GM12875 (cell line): Measurements from ENCODE around the gene PTPN21.

Experiments
- H3K4me3 ChIP-seq: one replicate; pipeline ENCODE4 v1.5.1; 2011; ENCODE audit warnings: low read depth, low read length, control low read depth
- TF ChIP-seq, protein P1 (sequence below): IDR thresholded peaks from 2 replicates; pipeline ENCODE4 v1.5.1; 2011; ENCODE audit warnings: low read depth, mild to moderate bottlenecking, control low read depth, inconsistent platforms, low read length, moderate library complexity, borderline replicate concordance; ENCODE audit not compliant: insufficient read depth

Gene PTPN21

DNA sequence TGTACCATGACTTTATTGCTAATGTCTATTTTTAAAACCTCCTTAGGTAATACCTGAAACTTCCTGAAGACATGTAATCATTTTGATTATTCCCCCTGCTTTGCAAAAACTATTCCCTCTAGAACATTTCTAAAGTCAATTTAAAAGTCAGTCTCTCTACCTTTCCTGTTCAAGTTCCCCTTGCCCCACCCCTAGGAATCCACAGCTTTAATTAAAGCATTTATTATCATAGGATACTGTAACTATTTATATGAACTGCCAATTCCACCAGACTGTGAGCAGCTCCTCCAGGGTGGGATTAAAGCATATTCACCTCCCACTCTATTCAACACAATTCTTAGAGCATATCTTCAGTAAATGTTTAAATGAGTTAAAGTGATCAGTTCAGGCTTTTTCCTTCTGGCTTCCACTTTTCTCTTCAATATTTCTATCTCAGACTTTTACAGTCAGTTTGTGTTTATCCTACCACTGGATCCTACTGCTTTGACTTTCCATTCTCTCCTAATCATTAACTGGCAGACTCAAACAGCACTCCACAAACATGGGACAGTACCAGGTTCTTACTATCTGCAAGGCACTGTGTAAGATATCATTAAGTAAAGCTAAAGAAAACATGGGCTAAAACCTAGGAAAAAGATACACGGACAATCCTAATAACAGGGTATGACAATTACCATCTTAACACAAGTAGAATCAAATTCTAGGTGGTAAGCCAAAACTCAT lies 39.1 kb downstream of the PTPN21 start:
- TF ChIP-seq, protein P1, sequence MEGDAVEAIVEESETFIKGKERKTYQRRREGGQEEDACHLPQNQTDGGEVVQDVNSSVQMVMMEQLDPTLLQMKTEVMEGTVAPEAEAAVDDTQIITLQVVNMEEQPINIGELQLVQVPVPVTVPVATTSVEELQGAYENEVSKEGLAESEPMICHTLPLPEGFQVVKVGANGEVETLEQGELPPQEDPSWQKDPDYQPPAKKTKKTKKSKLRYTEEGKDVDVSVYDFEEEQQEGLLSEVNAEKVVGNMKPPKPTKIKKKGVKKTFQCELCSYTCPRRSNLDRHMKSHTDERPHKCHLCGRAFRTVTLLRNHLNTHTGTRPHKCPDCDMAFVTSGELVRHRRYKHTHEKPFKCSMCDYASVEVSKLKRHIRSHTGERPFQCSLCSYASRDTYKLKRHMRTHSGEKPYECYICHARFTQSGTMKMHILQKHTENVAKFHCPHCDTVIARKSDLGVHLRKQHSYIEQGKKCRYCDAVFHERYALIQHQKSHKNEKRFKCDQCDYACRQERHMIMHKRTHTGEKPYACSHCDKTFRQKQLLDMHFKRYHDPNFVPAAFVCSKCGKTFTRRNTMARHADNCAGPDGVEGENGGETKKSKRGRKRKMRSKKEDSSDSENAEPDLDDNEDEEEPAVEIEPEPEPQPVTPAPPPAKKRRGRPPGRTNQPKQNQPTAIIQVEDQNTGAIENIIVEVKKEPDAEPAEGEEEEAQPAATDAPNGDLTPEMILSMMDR, result no peak
- no peak overlapping the region for H3K4me3 ChIP-seq

DNA sequence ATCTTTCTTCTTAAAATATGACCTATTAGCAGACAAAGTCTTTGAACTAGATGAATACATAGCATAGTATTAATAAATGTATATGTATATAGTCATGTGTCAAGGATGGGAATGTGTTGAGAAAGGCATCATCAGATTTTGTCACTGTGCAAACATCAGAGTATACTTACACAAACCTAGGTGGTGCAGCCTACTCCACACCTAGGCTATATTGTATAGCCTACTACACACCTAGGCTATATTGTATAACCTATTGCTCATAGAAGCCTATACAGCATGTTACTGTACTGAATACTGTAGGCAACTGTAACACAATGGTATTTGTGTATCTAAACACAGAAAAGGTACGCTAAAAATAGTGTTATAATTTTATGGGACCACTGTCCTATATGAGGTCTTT lies 47.6 kb downstream of the PTPN21 start:
- H3K4me3 ChIP-seq, result no peak overlapping the region
- TF ChIP-seq, protein P1, result no peak

DNA sequence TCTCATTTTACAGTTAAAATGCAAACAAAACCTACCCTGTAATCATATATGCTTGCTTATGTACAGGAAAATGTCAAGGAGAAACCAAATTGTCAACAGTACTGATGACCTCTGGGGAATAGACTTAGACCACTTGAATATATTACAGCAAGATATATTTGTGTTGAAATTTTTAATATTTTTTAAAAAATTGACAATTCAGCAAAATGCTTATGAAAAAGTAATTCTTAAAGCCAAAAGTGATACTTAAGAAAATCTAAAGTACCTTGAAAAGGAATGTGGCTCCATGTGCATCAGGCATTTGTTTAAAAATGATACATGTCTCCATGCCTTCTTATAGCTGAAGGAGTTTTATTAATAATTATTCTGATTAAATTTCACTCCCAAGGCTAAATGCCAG lies 49.2 kb downstream of the PTPN21 start:
- H3K4me3 ChIP-seq, result no peak overlapping the region

DNA sequence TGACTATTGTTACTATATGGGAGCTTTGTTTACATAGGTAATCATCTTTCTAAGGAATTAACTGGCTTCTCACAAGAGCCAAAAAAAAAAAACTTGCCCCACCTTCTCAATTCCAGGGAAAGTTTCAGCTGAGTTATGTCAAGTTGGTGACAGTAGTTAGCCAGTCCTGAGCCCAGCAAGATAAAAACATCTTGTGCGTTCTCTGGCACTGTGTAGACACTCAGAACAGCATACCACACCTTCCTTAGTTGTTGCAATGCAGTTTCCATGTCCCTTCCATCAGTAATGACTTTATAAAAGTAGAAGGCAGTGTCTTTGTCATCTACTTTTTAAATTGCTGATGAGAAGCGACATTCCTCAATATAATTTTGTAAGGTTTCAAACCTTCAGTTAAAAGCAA lies 50.2 kb downstream of the PTPN21 start:
- H3K4me3 ChIP-seq, result no peak overlapping the region
- TF ChIP-seq, protein P1, result no peak

More for the DNA sequence above, 49.2 kb downstream of the PTPN21 start:
- TF ChIP-seq, protein P1, result no peak

DNA sequence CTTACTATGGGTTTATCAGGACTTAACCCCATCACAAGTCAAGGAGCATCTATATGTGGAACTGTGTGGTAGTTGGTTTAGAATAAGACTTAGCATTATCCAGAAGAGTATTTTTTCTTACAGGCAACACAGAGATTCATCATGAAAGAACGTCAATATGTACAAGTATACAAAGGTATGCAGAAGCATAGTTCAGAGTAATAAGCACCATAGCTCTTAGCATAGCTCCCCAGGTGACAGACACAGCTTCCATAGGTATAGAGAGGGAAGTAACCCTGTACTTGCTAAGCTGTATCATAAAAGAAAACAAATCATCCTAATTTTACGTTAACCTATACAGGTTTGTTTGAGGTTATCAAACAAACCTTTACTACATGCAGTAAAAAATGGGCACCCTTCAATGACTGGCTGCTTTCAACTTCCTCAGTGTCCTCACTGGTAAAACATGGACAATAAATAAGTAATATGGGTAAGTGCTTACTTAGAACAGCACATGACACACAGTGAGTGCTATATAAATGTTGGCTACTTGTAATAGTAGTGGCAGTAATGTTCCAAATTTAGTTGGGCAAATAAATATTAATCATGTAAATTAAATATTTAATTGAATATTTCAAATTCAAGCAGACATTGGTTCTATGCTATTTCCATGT lies 50.9 kb downstream of the PTPN21 start:
- TF ChIP-seq, protein P1, result no peak
- H3K4me3 ChIP-seq, result no peak overlapping the region

DNA sequence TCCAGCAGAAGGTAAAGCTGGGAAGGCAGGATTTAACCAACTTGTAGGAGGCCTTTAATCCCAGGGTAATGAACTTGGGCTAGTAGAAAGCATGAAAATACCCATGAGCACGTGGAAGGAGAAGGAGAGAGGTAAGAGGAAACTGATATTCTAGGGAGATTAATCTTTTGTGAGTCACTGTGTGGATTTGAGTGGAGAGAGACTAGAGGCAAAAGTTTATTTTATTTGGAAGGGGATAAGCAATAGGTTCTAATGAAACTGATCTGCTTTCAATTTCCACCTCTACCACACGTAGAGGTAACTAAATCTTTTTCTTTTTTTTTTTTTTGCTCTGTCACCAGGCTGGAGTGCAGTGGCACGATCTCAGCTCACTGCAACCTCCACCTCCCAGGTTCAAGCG lies 52.1 kb downstream of the PTPN21 start:
- no peak overlapping the region for H3K4me3 ChIP-seq
- TF ChIP-seq, protein P1, result no peak

DNA sequence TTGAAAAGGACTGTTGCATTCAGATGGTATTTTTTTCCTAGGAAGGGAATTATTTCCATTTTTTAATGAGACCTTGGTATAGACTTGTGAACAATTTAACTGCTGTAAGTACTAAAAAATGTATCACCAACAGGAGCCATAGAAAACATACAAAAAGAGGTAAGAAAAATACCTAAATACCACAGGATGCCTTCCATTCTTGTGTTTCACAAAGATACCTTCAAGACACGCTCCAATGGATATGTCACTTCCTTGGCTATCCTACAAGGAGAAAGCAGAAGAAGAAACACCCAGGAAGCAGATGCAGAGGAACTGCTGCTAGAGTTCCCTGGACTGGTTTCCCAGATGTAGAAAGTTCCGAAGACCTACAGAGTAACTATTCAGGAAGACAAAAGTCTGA lies 54.2 kb downstream of the PTPN21 start:
- H3K4me3 ChIP-seq, result no peak overlapping the region
- TF ChIP-seq, protein P1, result no peak
